GM19240 (cell line): ENCODE measurements around the gene ACO2.
"Not testable (repeated sequence)": the region's sequence is repeated elsewhere in the genome, so short reads cannot be mapped to it uniquely, and the experiment has no call there.

Experiments
- DNase-seq: peaks from one replicate; pipeline ENCODE4 v3.0.0; 2011; ENCODE audit warnings: low spot score; ENCODE audit not compliant: insufficient read length

Gene ACO2

GRCh38 chr22:41468381-41469217 lies at the start of gene ACO2, which contains the start of gene PHF5A:
ACO2 (plus strand) TSS chr22:41469117; CDS start chr22:41469147, 30 bp downstream.
PHF5A (minus strand) TSS chr22:41468692; CDS start chr22:41468653, 39 bp downstream.
- peak; percentile 85 for DNase-seq

GRCh38 chr22:41425660-41426365 lies 43.1 kb upstream of the ACO2 start:
- DNase-seq: no peak

- DNase-seq: no peak
These were observed 39.5 kb upstream of the ACO2 start for GRCh38 chr22:41429232-41429950.

- DNase-seq: no peak
These were observed 39.0 kb upstream of the ACO2 start for GRCh38 chr22:41429951-41430332.

GRCh38 chr22:41431656-41432055 lies 37.3 kb upstream of the ACO2 start:
- no peak for DNase-seq

GRCh38 chr22:41433480-41433879 lies 35.4 kb upstream of the ACO2 start:
- DNase-seq: not testable (repeated sequence)

- not testable (repeated sequence) for DNase-seq
These were observed 34.4 kb upstream of the ACO2 start for GRCh38 chr22:41434361-41435003.

- DNase-seq: no peak
These were observed 33.4 kb upstream of the ACO2 start for GRCh38 chr22:41435560-41435959.

GRCh38 chr22:41436322-41437113 lies 32.4 kb upstream of the ACO2 start:
- DNase-seq: no peak

GRCh38 chr22:41437198-41437597 lies 31.7 kb upstream of the ACO2 start:
- no peak for DNase-seq

- not testable (repeated sequence) for DNase-seq
These were observed 28.4 kb upstream of the ACO2 start for GRCh38 chr22:41440511-41440910.

GRCh38 chr22:41442240-41442792 lies 26.6 kb upstream of the ACO2 start:
- no peak for DNase-seq

- peak; percentile 72 for DNase-seq
These were observed 24.4 kb upstream of the ACO2 start for GRCh38 chr22:41444360-41445128.

GRCh38 chr22:41445129-41446056 lies 23.5 kb upstream of the ACO2 start:
- DNase-seq: no peak

- no peak for DNase-seq
These were observed 22.8 kb upstream of the ACO2 start for GRCh38 chr22:41446057-41446501.

- no peak for DNase-seq
These were observed 22.1 kb upstream of the ACO2 start, which contains the start of gene TOB2 for GRCh38 chr22:41446639-41447434. TOB2 (minus strand) TSS chr22:41446801; CDS start chr22:41437345, 9,456 bp downstream.

GRCh38 chr22:41447435-41448188 lies 21.3 kb upstream of the ACO2 start:
- DNase-seq: no peak
